LHCN-M2 (cell line): ENCODE data around the gene JDP2. TPM values are rescaled to one million over a fixed set of nuclear protein-coding genes. Genes with fewer than 3 reads are reported as not detected.
A peak's percentile ranks its signal among the peaks of the same experiment; 100 is the strongest.

Experiments used
- DNase-seq: peaks from one replicate; pipeline ENCODE4 v3.0.0-alpha.2; 2012; ENCODE audit warnings: low read depth
- total RNA-seq: library from RNA; depleted of rRNA; stranded (reverse); fragments of >200 nt; gene quantifications from 2 replicates; pipeline ENCODE4 v1.2.3, GENCODE V29; 2014

JDP2 gene
- total RNA-seq, 1 experiment from 2014 or later, result 28.5 TPM

- peak; percentile 56 for DNase-seq
Observed at GRCh38 chr14:75409316-75410205, 18.3 kb upstream of the JDP2 start.

GRCh38 chr14:75411214-75411540, 16.6 kb upstream of the JDP2 start:
- no peak for DNase-seq

GRCh38 chr14:75413013-75413412, 14.8 kb upstream of the JDP2 start:
- no peak for DNase-seq

- DNase-seq, result no peak
Observed at GRCh38 chr14:75417674-75418073, 10.1 kb upstream of the JDP2 start.

GRCh38 chr14:75418850-75419768, 8.7 kb upstream of the JDP2 start:
- DNase-seq, result no peak

- DNase-seq, result peak; percentile 88
Observed at GRCh38 chr14:75422169-75422568, 5.7 kb upstream of the JDP2 start.

GRCh38 chr14:75424496-75424895, 3.3 kb upstream of the JDP2 start:
- no peak for DNase-seq

- no peak for DNase-seq
Observed at GRCh38 chr14:75425446-75425845, 2.4 kb upstream of the JDP2 start.

- no peak for DNase-seq
Observed at GRCh38 chr14:75426332-75427125, 1.3 kb upstream of the JDP2 start.

GRCh38 chr14:75427126-75427481, 718 bp upstream of the JDP2 start:
- no peak for DNase-seq

- peak; percentile 29 for DNase-seq
Observed at GRCh38 chr14:75428230-75429104, 645 bp downstream of the JDP2 start.

- DNase-seq, result no peak
Observed at GRCh38 chr14:75429562-75429961, 1.7 kb downstream of the JDP2 start.

- no peak for DNase-seq
Observed at GRCh38 chr14:75430116-75430515, 2.3 kb downstream of the JDP2 start.

GRCh38 chr14:75430526-75430925, 2.7 kb downstream of the JDP2 start:
- DNase-seq, result peak; percentile 44

- no peak for DNase-seq
Observed at GRCh38 chr14:75430976-75431375, 3.2 kb downstream of the JDP2 start.

GRCh38 chr14:75431827-75432226, 4.0 kb downstream of the JDP2 start:
- no peak for DNase-seq

GRCh38 chr14:75432411-75432810, 4.6 kb downstream of the JDP2 start:
- DNase-seq, result no peak

GRCh38 chr14:75433631-75434071, 5.8 kb downstream of the JDP2 start:
- DNase-seq, result peak; percentile 46

GRCh38 chr14:75434138-75434889, 6.5 kb downstream of the JDP2 start:
- DNase-seq, result peak; percentile 77

- no peak for DNase-seq
Observed at GRCh38 chr14:75434890-75435248, 7.0 kb downstream of the JDP2 start.
